ENCODE measurements around the gene RGS10.
A peak's percentile ranks its signal among the peaks of the same experiment; 100 is the strongest.
"Not testable (repeated sequence)": the region's sequence is repeated elsewhere in the genome, so short reads cannot be mapped to it uniquely, and the experiment has no call there.

RGS10 gene

GRCh38 chr10:119542357-119542987 is at the start of gene RGS10:
TSS of gene RGS10 (minus strand) at chr10:119542719. CDS start at chr10:119542638, 81 bp downstream.
- peak; percentile 39 for DNase-seq

- no peak for DNase-seq
These were observed 45.6 kb upstream of the RGS10 start for GRCh38 chr10:119588071-119588470.

GRCh38 chr10:119578355-119578754 is 35.8 kb upstream of the RGS10 start:
- no peak for DNase-seq

- DNase-seq = no peak
These were observed 33.5 kb upstream of the RGS10 start for GRCh38 chr10:119575991-119576390.

- no peak for DNase-seq
These were observed 33.0 kb upstream of the RGS10 start for GRCh38 chr10:119575506-119575905.

- no peak for DNase-seq
These were observed 25.5 kb upstream of the RGS10 start for GRCh38 chr10:119567978-119568377.

- DNase-seq = no peak
These were observed 19.6 kb upstream of the RGS10 start for GRCh38 chr10:119562097-119562496.

GRCh38 chr10:119559511-119559910 is 17.0 kb upstream of the RGS10 start:
- DNase-seq = not testable (repeated sequence)

- DNase-seq = not testable (repeated sequence)
These were observed 13.6 kb upstream of the RGS10 start for GRCh38 chr10:119556081-119556480.

- no peak for DNase-seq
These were observed 12.8 kb upstream of the RGS10 start for GRCh38 chr10:119555178-119555784.

GRCh38 chr10:119550827-119551226 is 8.3 kb upstream of the RGS10 start:
- DNase-seq = no peak

GRCh38 chr10:119549247-119549999 is 6.9 kb upstream of the RGS10 start:
- DNase-seq = no peak

GRCh38 chr10:119546009-119546408 is 3.5 kb upstream of the RGS10 start:
- no peak for DNase-seq

- no peak for DNase-seq
These were observed 2.8 kb upstream of the RGS10 start for GRCh38 chr10:119545310-119545709.

- DNase-seq = no peak
These were observed 1.5 kb upstream of the RGS10 start for GRCh38 chr10:119543814-119544642.

GRCh38 chr10:119542988-119543813 is 682 bp upstream of the RGS10 start:
- DNase-seq = peak; percentile 27

- no peak for DNase-seq
These were observed 811 bp downstream of the RGS10 start for GRCh38 chr10:119541459-119542356.

GRCh38 chr10:119541046-119541445 is 1.5 kb downstream of the RGS10 start:
- DNase-seq = no peak

- no peak for DNase-seq
These were observed 2.5 kb downstream of the RGS10 start for GRCh38 chr10:119540038-119540437.

- no peak for DNase-seq
These were observed 3.1 kb downstream of the RGS10 start for GRCh38 chr10:119539359-119539825.
